Adrenal gland (tissue), 12 donors: ENCODE measurements around the gene SMPD2. TPM values are rescaled to one million over a fixed set of nuclear protein-coding genes. Genes with fewer than 3 reads are reported as not detected.

Experiments
- DNase-seq, 7 donors: peaks; one replicate each; pipeline ENCODE4 v3.0.0-alpha.2; 2019 to 2020
- H3K27ac ChIP-seq, 5 donors: fragments of 200-600 bp; sonication (generic) in 4 of 5; 1 replicate in 3 of 5; 2 replicates in 2 of 5; pipeline versions ENCODE4 v1.5.1 to v1.8.0; 2016 to 2020; ENCODE audit warnings: mild to moderate bottlenecking in 1 of 5
- H3K27me3 ChIP-seq: fragments of 200-600 bp; 2 replicates; pipeline ENCODE4 v1.8.0; 2021
- H3K36me3 ChIP-seq, 2 donors: fragments of 200-600 bp; replicated peaks in 1 of 2; 1 replicate in 1 of 2; 2 replicates in 1 of 2; pipeline versions ENCODE4 v1.5.1 to v1.8.0; 2018 to 2022
- H3K4me1 ChIP-seq, 2 donors: fragments of 200-600 bp; replicated peaks in 1 of 2; 1 replicate in 1 of 2; 2 replicates in 1 of 2; pipeline versions ENCODE4 v1.5.1 to v1.8.0; 2018 to 2021
- H3K4me3 ChIP-seq, 4 donors: fragments of 200-600 bp; sonication (generic) in 3 of 4; one replicate each; pipeline ENCODE4 v1.5.1; 2016 to 2018
- H3K9me3 ChIP-seq, 3 donors: fragments of 200-600 bp; sonication (generic) in 1 of 3; replicated peaks in 1 of 3; 1 replicate in 2 of 3; 2 replicates in 1 of 3; pipeline versions ENCODE4 v1.5.1 to v1.8.0; 2016 to 2021
- CTCF ChIP-seq, 6 experiments: fragments of 450-650 bp in 4 of 6; fragments of 200-600 bp in 2 of 6; sonication (generic) in 1 of 6; IDR thresholded peaks; 1 replicate in 5 of 6; 2 replicates in 1 of 6; pipeline versions ENCODE4 v1.5.1 to v1.8.0; 2016 to 2021; ENCODE audit warnings: antibody characterized with exemption in 6 of 6, mild to moderate bottlenecking in 2 of 6, moderate library complexity in 1 of 6
- POLR2A ChIP-seq, 2 donors: fragments of 450-650 bp; IDR thresholded peaks; one replicate each; pipeline ENCODE4 v1.6.1; 2017; ENCODE audit warnings: antibody characterized with exemption in 2 of 2, mild to moderate bottlenecking in 2 of 2, moderate library complexity in 1 of 2
- WGBS, 4 donors: extraction: QIAGEN DNeasy Blood & Tissue Kit in 2 of 4; methylation state at CpG; one replicate each; pipeline versions ENCODE4 v1.1.5 to v1.1.7; 2013 to 2017; 5-methylcytosine and 5-hydroxymethylcytosine counted together
- intact Hi-C, 2 donors: fragments of 100-400 bp; cut with DNase I; formaldehyde crosslinking; loops; one replicate each; pipeline versions ENCODE4 v1.14.1 to v1.15.0; 2022 to 2023
- polyA plus RNA-seq, 3 donors: library from polyadenylated mRNA; stranded (reverse); fragments of 200-250 nt in 2 of 3; fragments of 350-450 nt in 1 of 3; fragmentation: Illumina TruSeq in 1 of 3; extraction: RNeasy Lipid Tissue Mini Kit (QIAGEN cat#74804) in 1 of 3; gene quantifications; one replicate each; pipeline ENCODE4 v1.2.3, GENCODE V29; 2013 to 2014
- total RNA-seq, 9 donors: library from RNA; depleted of rRNA in 4 of 9; stranded (reverse); fragments of >200 nt in 4 of 9; fragments of 120-200 nt in 1 of 9; fragmentation: NEBNext Ultra II Directional in 1 of 9; extraction: Animal tissue kit (Norgen Biotek cat#: 25700) in 1 of 9; gene quantifications; one replicate each; pipeline versions ENCODE4 v1.1.0 to v1.2.4, GENCODE V29; 2013 to 2023
- donor health status: healthy with polysubstance abuse.
- donor health status: Bipolar disorder and iron deficiency.
- donor health status: DM: yes; HTN: yes; CAD: no.
- donor health status: DM: no; HTN: no; CAD: no.
- donor health status: DM: no; HTN: no; CAD: no.
- donor health status: DM: yes; HTN: yes; CAD: no.

SMPD2 gene
- total and polyA plus RNA-seq, 12 donors: 3.2 to 17.5 (median 10.4) TPM

- no peaks in the 10 kb centered on the region for H3K27me3 ChIP-seq
- intact Hi-C loops: no loop called here
- H3K4me1 ChIP-seq: no peaks in the 10 kb centered on the region
- H3K36me3 ChIP-seq: peaks cover 0 to 10% of the 10 kb centered on the region in 2 donors
- H3K27ac ChIP-seq: no peak overlapping the region
- DNase-seq: peak in 1 of 7 donors; percentile 41
- no peak overlapping the region for H3K4me3 ChIP-seq
- TF ChIP-seq POLR2A (IDR thresholded peaks at IDR 0.05) (no peak), CTCF (IDR thresholded peaks at IDR 0.05) (no peak)
- WGBS, 4 donors: 59 to 90% (median 67%) methylated on average over 2 to 7 of the region's 7 CpGs
- H3K9me3 ChIP-seq: no peaks in the 10 kb centered on the region
Observed at GRCh38 chr6:109448615-109449014, 8.1 kb downstream of the SMPD2 start.

GRCh38 chr6:109449064-109449794 lies 8.7 kb downstream of the SMPD2 start:
- Histone ChIP-seq H3K27ac (no peak overlapping the region), H3K27me3 (no peaks in the 10 kb centered on the region), H3K9me3 (no peaks in the 10 kb centered on the region), H3K36me3 (peaks cover 0 to 10% of the 10 kb centered on the region in 2 donors), H3K4me3 (no peak overlapping the region), H3K4me1 (peaks cover 0 to 4% of the 10 kb centered on the region in 2 donors)
- DNase-seq: peak in 1 of 7 donors; percentile 48
- TF ChIP-seq CTCF (IDR thresholded peaks at IDR 0.05) (no peak), POLR2A (IDR thresholded peaks at IDR 0.05) (no peak)
- intact Hi-C loops: no loop called here
- WGBS, 4 donors: 76 to 82% (median 80%) methylated on average over 13 to 19 of the region's 19 CpGs

- Histone ChIP-seq H3K36me3 (peaks cover 0 to 6% of the 10 kb centered on the region in 2 donors), H3K4me3 (no peak overlapping the region)
- TF ChIP-seq CTCF (IDR thresholded peaks at IDR 0.05): no peak
- TF ChIP-seq POLR2A (IDR thresholded peaks at IDR 0.05): no peak
Observed at GRCh38 chr6:109449795-109450673, 9.5 kb downstream of the SMPD2 start.

GRCh38 chr6:109450801-109451200 lies 10.3 kb downstream of the SMPD2 start:
- Histone ChIP-seq H3K36me3 (no peaks in the 10 kb centered on the region), H3K4me1 (peaks cover 6 to 14% of the 10 kb centered on the region in 2 donors), H3K27ac (no peak overlapping the region), H3K9me3 (no peaks in the 10 kb centered on the region), H3K27me3 (no peaks in the 10 kb centered on the region), H3K4me3 (no peak overlapping the region)
- TF ChIP-seq POLR2A (IDR thresholded peaks at IDR 0.05) (no peak), CTCF (IDR thresholded peaks at IDR 0.05) (no peak)
- 71 to 76% (median 73%) methylated on average over 3 of the region's 3 CpGs for WGBS, 4 donors
- intact Hi-C loops: no loop called here
- DNase-seq: peak in 1 of 7 donors; percentile 25

More at GRCh38 chr6:109449795-109450673, 9.5 kb downstream of the SMPD2 start:
- DNase-seq: peak in 1 of 7 donors; percentile 25
- Histone ChIP-seq H3K27me3 (no peaks in the 10 kb centered on the region), H3K27ac (no peak overlapping the region), H3K4me1 (peaks cover 1 to 11% of the 10 kb centered on the region in 2 donors), H3K9me3 (no peaks in the 10 kb centered on the region)
- WGBS, 4 donors: 67 to 90% (median 84%) methylated on average over 11 to 16 of the region's 16 CpGs
- intact Hi-C loops: no loop called here
